Measurements from ENCODE around the gene HLA-DPA1. TPM values are rescaled to one million over a fixed set of nuclear protein-coding genes. Genes with fewer than 3 reads are reported as not detected.
A peak's percentile ranks its signal among the peaks of the same experiment; 100 is the strongest.

Gene HLA-DPA1
- total and polyA plus RNA-seq, 10 of the 15 experiments (the other 5 are each of a cell fraction or from before 2014, with no cell fraction given): 508 to 1,640 (median 829) TPM

DNA sequence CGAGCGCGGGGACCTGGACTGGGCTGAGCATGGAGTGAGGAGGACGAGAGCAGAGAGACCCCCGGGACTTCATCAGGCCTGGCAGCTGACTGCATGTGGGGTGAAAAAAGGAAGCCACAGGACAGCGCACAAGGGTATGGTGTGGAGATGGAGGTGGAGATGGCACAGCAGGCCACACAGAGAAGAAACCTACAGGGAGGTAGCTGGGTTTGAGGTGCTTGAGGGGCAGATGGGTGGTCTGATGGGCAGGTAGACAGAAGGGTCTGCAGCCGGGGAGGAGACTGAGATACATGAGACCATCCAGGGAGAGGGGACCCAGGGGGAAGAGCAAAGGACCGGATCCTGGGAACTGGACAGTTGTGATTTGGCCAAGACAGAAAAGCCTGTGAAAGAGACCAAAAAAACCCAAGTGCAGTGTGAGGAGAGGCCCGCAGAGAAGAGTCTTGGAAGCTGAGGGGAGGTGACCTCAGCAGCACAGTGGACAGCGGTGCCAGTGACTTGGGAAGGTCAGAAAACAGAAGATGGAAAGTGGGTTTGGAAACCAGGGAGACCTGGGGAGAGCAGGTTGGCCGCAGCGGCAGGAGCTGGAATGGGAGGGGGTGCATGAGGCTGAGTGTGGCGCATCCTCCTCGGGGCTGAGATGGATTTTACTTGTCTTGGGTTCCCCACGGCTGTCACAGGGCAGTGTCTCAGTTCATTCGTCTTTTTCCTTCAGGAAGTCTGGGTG is 7.8 kb upstream of the HLA-DPA1 start:
- peak overlapping the region; percentile 53; the same call in 1 of the 2 replicates for H3K4me3 ChIP-seq
- BruUV-seq (replicated peaks): no TSS peak
- CTCF ChIA-PET: interaction anchor here (0.9 to 14.2 kb wide), 12 partner anchors 8 to 148 kb away, joined by 3 to 281 read pairs (median 4); partner anchors contain the start of gene HLA-DPA1
- H3K27me3 ChIP-seq (replicated peaks in 1 of 2; ENCODE audit: control insufficient read depth in 2 of 2, insufficient read depth in 2 of 2, low read length in 1 of 2): no peaks in the 10 kb centered on the region
- intact Hi-C loops (cut with micrococcal nuclease; ENCODE audit: unreplicated experiment): loop anchor here (10.0 kb wide), 1 partner anchor 196 kb away; no protein-coding TSS in a partner anchor
- peaks cover 55% of the 10 kb centered on the region for H3K79me2 ChIP-seq (ENCODE audit: control insufficient read depth, insufficient read depth, low read length)
- no peaks in the 10 kb centered on the region for H3K9me3 ChIP-seq (replicated peaks; ENCODE audit: control insufficient read depth, insufficient read depth, low read length)
- TF ChIP-seq PAX8 (IDR thresholded peaks at IDR 0.05) (no peak), HDAC6 (IDR thresholded peaks at IDR 0.05; ENCODE audit: unreplicated experiment) (no peak), POLR2AphosphoS5 (IDR thresholded peaks at IDR 0.05; ENCODE audit: low read length) (peak; percentile 34), IKZF1 (conservative IDR thresholded peaks at IDR 0.05) (0 out of 2 replicates have a peak, but pooled peaks have one; percentile 7), POLR2A (IDR thresholded peaks at IDR 0.05; ENCODE audit: low read depth, low read length) (peak; percentile 74), MXI1 (IDR thresholded peaks at IDR 0.05; ENCODE audit: low read depth, low read length) (no peak), MTA2 (IDR thresholded peaks at IDR 0.05; ENCODE audit: low read depth) (no peak), PML (IDR thresholded peaks at IDR 0.05; ENCODE audit: low read length) (0 out of 2 replicates have a peak, but pooled peaks have one; percentile 7)
- TF ChIP-seq, protein P1, sequence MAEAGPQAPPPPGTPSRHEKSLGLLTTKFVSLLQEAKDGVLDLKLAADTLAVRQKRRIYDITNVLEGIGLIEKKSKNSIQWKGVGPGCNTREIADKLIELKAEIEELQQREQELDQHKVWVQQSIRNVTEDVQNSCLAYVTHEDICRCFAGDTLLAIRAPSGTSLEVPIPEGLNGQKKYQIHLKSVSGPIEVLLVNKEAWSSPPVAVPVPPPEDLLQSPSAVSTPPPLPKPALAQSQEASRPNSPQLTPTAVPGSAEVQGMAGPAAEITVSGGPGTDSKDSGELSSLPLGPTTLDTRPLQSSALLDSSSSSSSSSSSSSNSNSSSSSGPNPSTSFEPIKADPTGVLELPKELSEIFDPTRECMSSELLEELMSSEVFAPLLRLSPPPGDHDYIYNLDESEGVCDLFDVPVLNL (IDR thresholded peaks at IDR 0.05; ENCODE audit: low read depth, low read length): no peak
- TF ChIP-seq, protein P2, sequence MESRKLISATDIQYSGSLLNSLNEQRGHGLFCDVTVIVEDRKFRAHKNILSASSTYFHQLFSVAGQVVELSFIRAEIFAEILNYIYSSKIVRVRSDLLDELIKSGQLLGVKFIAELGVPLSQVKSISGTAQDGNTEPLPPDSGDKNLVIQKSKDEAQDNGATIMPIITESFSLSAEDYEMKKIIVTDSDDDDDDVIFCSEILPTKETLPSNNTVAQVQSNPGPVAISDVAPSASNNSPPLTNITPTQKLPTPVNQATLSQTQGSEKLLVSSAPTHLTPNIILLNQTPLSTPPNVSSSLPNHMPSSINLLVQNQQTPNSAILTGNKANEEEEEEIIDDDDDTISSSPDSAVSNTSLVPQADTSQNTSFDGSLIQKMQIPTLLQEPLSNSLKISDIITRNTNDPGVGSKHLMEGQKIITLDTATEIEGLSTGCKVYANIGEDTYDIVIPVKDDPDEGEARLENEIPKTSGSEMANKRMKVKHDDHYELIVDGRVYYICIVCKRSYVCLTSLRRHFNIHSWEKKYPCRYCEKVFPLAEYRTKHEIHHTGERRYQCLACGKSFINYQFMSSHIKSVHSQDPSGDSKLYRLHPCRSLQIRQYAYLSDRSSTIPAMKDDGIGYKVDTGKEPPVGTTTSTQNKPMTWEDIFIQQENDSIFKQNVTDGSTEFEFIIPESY (IDR thresholded peaks at IDR 0.05): peak; percentile 76
- TF ChIP-seq, protein P3, sequence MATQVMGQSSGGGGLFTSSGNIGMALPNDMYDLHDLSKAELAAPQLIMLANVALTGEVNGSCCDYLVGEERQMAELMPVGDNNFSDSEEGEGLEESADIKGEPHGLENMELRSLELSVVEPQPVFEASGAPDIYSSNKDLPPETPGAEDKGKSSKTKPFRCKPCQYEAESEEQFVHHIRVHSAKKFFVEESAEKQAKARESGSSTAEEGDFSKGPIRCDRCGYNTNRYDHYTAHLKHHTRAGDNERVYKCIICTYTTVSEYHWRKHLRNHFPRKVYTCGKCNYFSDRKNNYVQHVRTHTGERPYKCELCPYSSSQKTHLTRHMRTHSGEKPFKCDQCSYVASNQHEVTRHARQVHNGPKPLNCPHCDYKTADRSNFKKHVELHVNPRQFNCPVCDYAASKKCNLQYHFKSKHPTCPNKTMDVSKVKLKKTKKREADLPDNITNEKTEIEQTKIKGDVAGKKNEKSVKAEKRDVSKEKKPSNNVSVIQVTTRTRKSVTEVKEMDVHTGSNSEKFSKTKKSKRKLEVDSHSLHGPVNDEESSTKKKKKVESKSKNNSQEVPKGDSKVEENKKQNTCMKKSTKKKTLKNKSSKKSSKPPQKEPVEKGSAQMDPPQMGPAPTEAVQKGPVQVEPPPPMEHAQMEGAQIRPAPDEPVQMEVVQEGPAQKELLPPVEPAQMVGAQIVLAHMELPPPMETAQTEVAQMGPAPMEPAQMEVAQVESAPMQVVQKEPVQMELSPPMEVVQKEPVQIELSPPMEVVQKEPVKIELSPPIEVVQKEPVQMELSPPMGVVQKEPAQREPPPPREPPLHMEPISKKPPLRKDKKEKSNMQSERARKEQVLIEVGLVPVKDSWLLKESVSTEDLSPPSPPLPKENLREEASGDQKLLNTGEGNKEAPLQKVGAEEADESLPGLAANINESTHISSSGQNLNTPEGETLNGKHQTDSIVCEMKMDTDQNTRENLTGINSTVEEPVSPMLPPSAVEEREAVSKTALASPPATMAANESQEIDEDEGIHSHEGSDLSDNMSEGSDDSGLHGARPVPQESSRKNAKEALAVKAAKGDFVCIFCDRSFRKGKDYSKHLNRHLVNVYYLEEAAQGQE (IDR thresholded peaks at IDR 0.05; ENCODE audit: low read depth, low read length): no peak
- TF ChIP-seq, protein P4, sequence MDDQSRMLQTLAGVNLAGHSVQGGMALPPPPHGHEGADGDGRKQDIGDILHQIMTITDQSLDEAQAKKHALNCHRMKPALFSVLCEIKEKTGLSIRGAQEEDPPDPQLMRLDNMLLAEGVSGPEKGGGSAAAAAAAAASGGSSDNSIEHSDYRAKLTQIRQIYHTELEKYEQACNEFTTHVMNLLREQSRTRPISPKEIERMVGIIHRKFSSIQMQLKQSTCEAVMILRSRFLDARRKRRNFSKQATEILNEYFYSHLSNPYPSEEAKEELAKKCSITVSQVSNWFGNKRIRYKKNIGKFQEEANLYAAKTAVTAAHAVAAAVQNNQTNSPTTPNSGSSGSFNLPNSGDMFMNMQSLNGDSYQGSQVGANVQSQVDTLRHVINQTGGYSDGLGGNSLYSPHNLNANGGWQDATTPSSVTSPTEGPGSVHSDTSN (IDR thresholded peaks at IDR 0.05; ENCODE audit: insufficient replicate concordance, low read depth, low read length): peak; percentile 2
- H3K9ac ChIP-seq (ENCODE audit: control insufficient read depth, insufficient read depth, low read length): peak overlapping the region; percentile 65
- DNase-seq (ENCODE audit: low read depth, low spot score) (no peak), ATAC-seq (no peak), FAIRE-seq (no peak)
- H2AFZ ChIP-seq (ENCODE audit: control insufficient read depth, low read depth, low read length): no peak overlapping the region
- H3K4me2 ChIP-seq (ENCODE audit: control insufficient read depth, insufficient read depth): peak overlapping the region; percentile 60
- WGBS (ENCODE audit: insufficient coverage, insufficient replicate concordance, low lambda C conversion rate, missing lambda C conversion rate): 72% methylated on average over 16 of the region's 16 CpGs
- H3K36me3 ChIP-seq (ENCODE audit: control insufficient read depth in 2 of 2, insufficient read depth in 2 of 2, low read length in 1 of 2): peaks cover 15 to 24% of the 10 kb centered on the region in 2 experiments; a peak in 3 of 4 replicates
- in situ Hi-C loops (cut with MboI): loop anchor here (5.0 kb wide), 1 partner anchor 64 kb away; no protein-coding TSS in a partner anchor
- SMC1A ChIA-PET (ENCODE audit: uncharacterized antibody, unreplicated experiment): interaction anchor here (0.6 to 7.7 kb wide), 17 partner anchors 9 to 81 kb away, joined by 3 to 177 read pairs (median 4); no protein-coding TSS in a partner anchor
- RAD21 ChIA-PET (ENCODE audit: unreplicated experiment): interaction anchor here (0.9 to 6.8 kb wide), 5 partner anchors 8 to 213 kb away, joined by 3 to 108 read pairs (median 5); partner anchors contain the start of gene HLA-DPA1
- peaks cover 21% of the 10 kb centered on the region for H3K4me1 ChIP-seq (ENCODE audit: control insufficient read depth, insufficient read depth, low read length)
- POLR2A ChIA-PET: interaction anchor here (0.8 to 6.7 kb wide), 8 partner anchors 8 to 71 kb away, joined by 3 to 56 read pairs (median 8); partner anchors contain the start of gene HLA-DPA1
- H4K20me1 ChIP-seq (ENCODE audit: control insufficient read depth, insufficient read depth): no peaks in the 10 kb centered on the region
- peak overlapping the region; percentile 53 for H3K27ac ChIP-seq (ENCODE audit: control insufficient read depth, insufficient read depth)

Measured in GM12878 (cell line).